ENCODE data around the gene CDC16. TPM values are rescaled to one million over a fixed set of nuclear protein-coding genes. Genes with fewer than 3 reads are reported as not detected.

Gene CDC16
- 46.7 and 58.4 TPM in 2 replicates for total RNA-seq

GRCh38 chr13:114234645-114235421, at the start of gene CDC16:
Gene CDC16 (plus strand): TSS chr13:114234897. CDS start chr13:114235085, 188 bp downstream.

GRCh38 chr13:114281351-114282040, 46.8 kb downstream of the CDC16 start, which contains the start of gene UPF3A:
Gene UPF3A (plus strand): TSS chr13:114281601. CDS start chr13:114281640, 39 bp downstream.

GRCh38 chr13:114314074-114314912, 79.6 kb downstream of the CDC16 start, which contains the start of gene CHAMP1:
Gene CHAMP1 (plus strand): TSS chr13:114314503. CDS start chr13:114323843, 9,340 bp downstream.

Small RNA genes lying within 50 kb of the gene (small RNA-seq; reads per million reads assigned to genes)
- gene MIR4502 (not detected), gene MIR548AR (not detected)

Other genes starting within 250 kb of the CDC16 start
- 35.3 and 50.0 TPM in 2 replicates for gene RASA3, start 102.3 kb upstream of the CDC16 start, total RNA-seq
- gene CFAP97D2, start 55.6 kb upstream of the CDC16 start, total RNA-seq, result not detected in 2 replicates
- gene UPF3A, start 46.7 kb downstream of the CDC16 start, total RNA-seq, result 19.5 and 19.7 TPM in 2 replicates
- gene CHAMP1, start 79.6 kb downstream of the CDC16 start, total RNA-seq, result 13.6 and 22.1 TPM in 2 replicates

Data from subcutaneous preadipocyte (primary cell).